ENCODE data around the gene ATP6V1F.

ATP6V1F gene

GRCh38 chr7:128858380-128859231 lies 4.0 kb upstream of the ATP6V1F start:
- no peak for DNase-seq (ENCODE audit: low read depth)
- no peak overlapping the region for H3K4me3 ChIP-seq (ENCODE audit: low read length)
- TF ChIP-seq CTCF (conservative IDR thresholded peaks at IDR 0.05; ENCODE audit: low read depth, low read length), result no peak

- no peak overlapping the region for H3K4me3 ChIP-seq (ENCODE audit: low read length)
- DNase-seq (ENCODE audit: low read depth), result no peak
- no peak for TF ChIP-seq CTCF (conservative IDR thresholded peaks at IDR 0.05; ENCODE audit: low read depth, low read length)
Measured at GRCh38 chr7:128859232-128860157, 3.2 kb upstream of the ATP6V1F start.

GRCh38 chr7:128860158-128861073 lies 2.2 kb upstream of the ATP6V1F start:
- peak; percentile 37 for TF ChIP-seq CTCF (conservative IDR thresholded peaks at IDR 0.05; ENCODE audit: low read depth, low read length)
- no peak overlapping the region for H3K4me3 ChIP-seq (ENCODE audit: low read length)
- DNase-seq (ENCODE audit: low read depth), result no peak

GRCh38 chr7:128861957-128862570 lies 592 bp upstream of the ATP6V1F start:
- peak overlapping the region; percentile 91 for H3K4me3 ChIP-seq (ENCODE audit: low read length)
- DNase-seq (ENCODE audit: low read depth), result no peak
- TF ChIP-seq CTCF (conservative IDR thresholded peaks at IDR 0.05; ENCODE audit: low read depth, low read length), result no peak

GRCh38 chr7:128863433-128863989 lies 855 bp downstream of the ATP6V1F start:
- TF ChIP-seq CTCF (conservative IDR thresholded peaks at IDR 0.05; ENCODE audit: low read depth, low read length), result peak; percentile 73

GRCh38 chr7:128865303-128865702 lies 2.6 kb downstream of the ATP6V1F start:
- H3K4me3 ChIP-seq (ENCODE audit: low read length), result no peak overlapping the region
- TF ChIP-seq CTCF (conservative IDR thresholded peaks at IDR 0.05; ENCODE audit: low read depth, low read length), result no peak
- no peak for DNase-seq (ENCODE audit: low read depth)

More at GRCh38 chr7:128863433-128863989, 855 bp downstream of the ATP6V1F start:
- H3K4me3 ChIP-seq (ENCODE audit: low read length), result peak overlapping the region; percentile 91
- peak; percentile 61 for DNase-seq (ENCODE audit: low read depth)
